Right kidney (tissue), 9 donors: ENCODE results near the gene SNX2.

Source experiments
- DNase-seq: peaks from one replicate; pipeline ENCODE4 v3.0.0-alpha.2; 2016
- long read RNA-seq, 8 donors: transcript quantifications; one replicate each; lab custom pipeline, GENCODE V29; 2026

Gene SNX2, protein sequence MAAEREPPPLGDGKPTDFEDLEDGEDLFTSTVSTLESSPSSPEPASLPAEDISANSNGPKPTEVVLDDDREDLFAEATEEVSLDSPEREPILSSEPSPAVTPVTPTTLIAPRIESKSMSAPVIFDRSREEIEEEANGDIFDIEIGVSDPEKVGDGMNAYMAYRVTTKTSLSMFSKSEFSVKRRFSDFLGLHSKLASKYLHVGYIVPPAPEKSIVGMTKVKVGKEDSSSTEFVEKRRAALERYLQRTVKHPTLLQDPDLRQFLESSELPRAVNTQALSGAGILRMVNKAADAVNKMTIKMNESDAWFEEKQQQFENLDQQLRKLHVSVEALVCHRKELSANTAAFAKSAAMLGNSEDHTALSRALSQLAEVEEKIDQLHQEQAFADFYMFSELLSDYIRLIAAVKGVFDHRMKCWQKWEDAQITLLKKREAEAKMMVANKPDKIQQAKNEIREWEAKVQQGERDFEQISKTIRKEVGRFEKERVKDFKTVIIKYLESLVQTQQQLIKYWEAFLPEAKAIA
- long read RNA-seq, donor 1, transcript SNX2-201 (15 exons, 2,128 nt), result major isoform, 22 of 45 reads
- long read RNA-seq, donor 1, transcript SNX2-206 (2 exons, 484 nt), result minor isoform, 5 of 45 reads
- long read RNA-seq, donor 1, partial matches to known transcripts, result 9 of 45 reads
- long read RNA-seq, donor 1, other reads (novel, unspliced or antisense), result 8 of 45 reads
- long read RNA-seq, donor 2, transcript SNX2-201 (15 exons, 2,128 nt), result major isoform, 17 of 90 reads
- long read RNA-seq, donor 2, partial matches to known transcripts, result 61 of 90 reads
- long read RNA-seq, donor 2, other reads (novel, unspliced or antisense), result 8 of 90 reads
- long read RNA-seq, donor 3, transcript SNX2-201 (15 exons, 2,128 nt), result major isoform, 9 of 27 reads
- long read RNA-seq, donor 3, partial matches to known transcripts, result 7 of 27 reads
- long read RNA-seq, donor 3, other reads (novel, unspliced or antisense), result 5 of 27 reads
- long read RNA-seq, donor 4, transcript SNX2-206 (2 exons, 484 nt), result minor isoform, 7 of 47 reads
- long read RNA-seq, donor 4, transcript SNX2-201 (15 exons, 2,128 nt), result major isoform, 20 of 47 reads
- long read RNA-seq, donor 4, partial matches to known transcripts, result 9 of 47 reads
- long read RNA-seq, donor 4, other reads (novel, unspliced or antisense), result 7 of 47 reads
- long read RNA-seq, donor 5, transcript SNX2-201 (15 exons, 2,128 nt), result major isoform, 28 of 48 reads
- long read RNA-seq, donor 5, partial matches to known transcripts, result 6 of 48 reads
- long read RNA-seq, donor 5, other reads (novel, unspliced or antisense), result 10 of 48 reads
- long read RNA-seq, donor 6, transcript SNX2-201 (15 exons, 2,128 nt), result major isoform, 29 of 50 reads
- long read RNA-seq, donor 6, transcript SNX2-202 (6 exons, 908 nt), result minor isoform, 5 of 50 reads
- long read RNA-seq, donor 6, partial matches to known transcripts, result 6 of 50 reads
- long read RNA-seq, donor 6, other reads (novel, unspliced or antisense), result 6 of 50 reads
- long read RNA-seq, donor 7, transcript SNX2-206 (2 exons, 484 nt), result minor isoform, 7 of 205 reads
- long read RNA-seq, donor 7, transcript SNX2-201 (15 exons, 2,128 nt), result major isoform, 24 of 205 reads
- long read RNA-seq, donor 7, transcript SNX2-202 (6 exons, 908 nt), result minor isoform, 5 of 205 reads
- long read RNA-seq, donor 7, partial matches to known transcripts, result 147 of 205 reads
- long read RNA-seq, donor 7, other reads (novel, unspliced or antisense), result 19 of 205 reads
- long read RNA-seq, donor 8, transcript SNX2-201 (15 exons, 2,128 nt), result major isoform, 21 of 44 reads
- long read RNA-seq, donor 8, partial matches to known transcripts, result 12 of 44 reads
- long read RNA-seq, donor 8, other reads (novel, unspliced or antisense), result 6 of 44 reads

DNA sequence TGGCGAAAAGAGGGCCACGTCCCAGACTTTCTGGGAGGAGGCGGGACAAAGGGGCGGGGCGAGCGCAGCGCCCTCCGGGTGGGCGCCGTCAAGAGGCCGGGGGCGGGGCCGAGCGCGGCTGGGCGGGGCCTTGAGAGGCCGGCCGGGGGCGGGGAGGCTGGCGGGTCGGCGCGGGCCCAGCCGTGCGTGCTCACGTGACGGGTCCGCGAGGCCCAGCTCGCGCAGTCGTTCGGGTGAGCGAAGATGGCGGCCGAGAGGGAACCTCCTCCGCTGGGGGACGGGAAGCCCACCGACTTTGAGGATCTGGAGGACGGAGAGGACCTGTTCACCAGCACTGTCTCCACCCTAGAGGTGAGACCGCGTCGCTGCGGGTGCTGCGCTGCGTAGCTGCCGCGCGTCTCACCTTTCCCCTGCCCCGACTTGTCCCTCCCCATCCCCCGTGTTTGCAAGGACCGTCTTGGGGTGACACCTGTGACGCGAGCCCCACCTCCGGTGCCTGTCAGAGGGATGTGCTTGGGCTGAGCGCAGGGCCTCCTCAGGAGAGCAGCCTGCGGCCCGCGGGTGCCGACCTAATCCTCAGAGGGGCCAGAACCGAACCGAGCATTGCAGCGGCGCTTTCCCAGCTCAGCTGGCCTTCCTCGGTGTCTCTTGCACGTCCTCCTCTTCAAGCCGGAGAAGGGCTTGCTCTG lies at the start of gene SNX2:
TSS of gene SNX2 (plus strand) at position 220 of the 689 bp plus-strand sequence. CDS start at position 244, 24 bp downstream.
- peak; percentile 92 for DNase-seq

DNA sequence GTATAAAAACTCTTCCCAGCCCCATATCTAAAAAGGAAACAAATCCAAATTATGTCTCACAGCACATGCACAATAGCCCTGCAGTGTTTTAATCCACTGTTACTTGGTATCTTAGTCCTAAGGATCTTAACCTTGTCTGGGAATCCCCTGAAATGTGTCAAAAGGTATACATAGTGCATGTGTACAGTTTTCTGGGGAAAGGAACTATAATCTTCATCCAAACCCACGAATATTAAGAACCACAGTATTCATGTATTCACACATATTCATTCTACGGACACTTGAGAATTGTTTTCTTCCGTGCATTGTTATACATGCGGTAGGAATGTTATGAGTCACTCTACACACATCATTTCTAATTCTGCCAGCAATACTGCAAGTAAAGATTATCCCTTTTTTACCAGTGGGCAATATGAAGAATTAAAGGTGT lies 47.8 kb upstream of the SNX2 start:
- no peak for DNase-seq

DNA sequence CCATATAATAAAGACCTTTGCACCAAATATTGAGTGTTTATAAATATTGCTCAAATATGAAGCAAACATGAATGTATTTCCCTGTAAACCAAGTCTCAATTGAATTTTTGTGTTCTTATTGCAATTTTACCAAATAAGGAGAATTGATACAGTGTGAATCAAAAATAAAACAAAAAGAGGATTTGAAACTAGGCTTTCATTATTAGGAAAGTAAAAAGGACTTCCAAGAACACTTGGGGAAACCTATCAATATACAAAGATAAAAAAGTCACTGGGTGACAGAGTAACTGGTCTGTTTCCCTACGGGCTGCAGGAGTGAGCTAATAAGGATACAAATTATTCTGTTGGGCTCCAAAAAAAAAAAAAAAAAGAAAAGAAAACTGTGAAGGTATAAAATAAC lies 44.8 kb upstream of the SNX2 start:
- no peak for DNase-seq

DNA sequence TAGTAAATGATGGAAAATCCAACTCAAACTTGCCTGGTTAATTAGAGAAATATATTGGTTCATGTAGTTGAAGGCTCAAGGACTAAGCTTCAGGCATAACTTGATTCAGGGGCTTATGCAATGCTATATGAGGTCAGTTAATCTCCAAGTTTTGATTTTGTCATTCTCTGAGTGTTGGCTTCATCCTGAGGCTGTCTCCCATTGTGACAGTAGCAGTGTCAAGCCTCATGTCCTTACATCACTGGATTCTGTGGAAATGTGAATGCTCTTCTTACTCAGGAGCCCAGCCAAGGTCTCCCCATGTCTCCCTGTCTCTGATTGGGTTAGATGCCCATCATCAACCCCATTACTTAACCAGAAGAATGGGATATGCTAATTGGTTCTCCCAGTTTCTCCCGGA lies 44.4 kb upstream of the SNX2 start:
- no peak for DNase-seq

DNA sequence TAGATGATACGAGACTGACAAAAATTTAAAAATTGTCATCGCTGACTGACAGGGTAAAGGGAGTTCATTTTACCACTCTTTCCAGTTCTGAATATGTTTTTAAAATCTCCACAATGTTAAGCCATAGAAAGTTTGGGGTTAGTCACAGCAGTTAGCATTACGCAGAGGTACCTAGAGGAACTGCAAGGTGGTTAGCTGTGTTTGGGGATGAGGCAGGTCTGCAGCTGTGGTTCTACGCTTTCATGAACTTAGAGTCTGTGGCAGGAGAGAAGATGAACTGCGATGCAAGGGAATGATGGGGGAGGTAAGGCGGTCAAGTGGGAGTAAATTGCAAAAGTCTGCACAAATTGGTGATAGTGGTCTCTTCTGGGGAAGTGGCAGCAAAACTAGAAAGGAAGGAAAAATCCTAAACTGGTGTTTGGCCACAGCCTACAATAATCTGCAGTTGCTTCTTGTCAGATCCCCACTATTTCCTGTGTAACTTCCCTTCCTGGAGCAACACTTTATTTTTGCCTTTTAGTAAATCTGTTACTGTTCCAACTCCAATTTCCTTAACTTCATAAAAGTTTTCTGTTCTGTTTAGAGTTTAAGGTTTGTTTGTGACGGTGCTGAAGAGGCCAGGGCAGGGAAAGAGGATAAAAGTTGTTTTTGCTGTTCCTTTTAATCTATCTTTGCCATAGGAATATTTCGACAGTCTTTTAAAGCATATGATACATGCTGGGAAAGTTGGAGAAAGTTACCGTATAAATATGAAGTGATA lies 38.6 kb upstream of the SNX2 start:
- DNase-seq, result no peak

DNA sequence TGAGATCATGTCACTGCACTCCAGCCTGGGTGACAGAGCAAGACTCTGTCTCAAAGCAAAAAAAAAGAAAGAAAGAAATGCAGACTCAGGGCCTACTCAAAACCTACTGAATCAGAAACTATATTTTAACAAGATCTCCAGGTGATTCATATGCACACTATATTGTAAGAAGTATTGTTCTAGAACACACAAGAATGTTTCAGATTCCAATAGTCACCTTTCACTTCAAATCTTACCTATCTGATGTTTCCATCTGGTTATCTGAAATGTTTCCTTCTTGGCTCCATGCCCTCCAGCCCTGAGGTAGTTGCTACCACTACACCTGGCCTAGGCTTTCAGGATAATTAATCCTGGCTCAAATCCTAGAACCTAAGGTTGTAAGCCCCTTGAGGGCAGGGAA lies 36.8 kb upstream of the SNX2 start:
- DNase-seq, result no peak

DNA sequence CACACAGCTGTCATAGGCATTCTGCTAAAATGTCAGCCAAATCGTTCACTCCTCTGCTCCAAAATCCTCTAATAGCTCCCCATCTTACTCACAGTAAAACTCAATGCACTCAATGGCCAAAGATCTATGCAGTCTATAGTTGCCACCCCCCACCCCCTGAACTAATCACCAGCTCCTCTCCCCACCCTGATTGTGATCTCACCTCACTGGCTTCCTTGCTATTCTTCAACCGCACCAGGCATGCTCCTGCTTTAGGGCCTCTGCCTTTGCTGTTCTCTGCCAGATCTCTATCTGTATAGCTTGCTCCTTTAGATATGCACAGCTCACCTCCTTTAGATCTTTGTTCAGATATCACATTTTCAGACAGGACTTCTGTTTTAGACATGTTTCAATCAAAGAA lies 33.2 kb upstream of the SNX2 start:
- DNase-seq, result no peak

DNA sequence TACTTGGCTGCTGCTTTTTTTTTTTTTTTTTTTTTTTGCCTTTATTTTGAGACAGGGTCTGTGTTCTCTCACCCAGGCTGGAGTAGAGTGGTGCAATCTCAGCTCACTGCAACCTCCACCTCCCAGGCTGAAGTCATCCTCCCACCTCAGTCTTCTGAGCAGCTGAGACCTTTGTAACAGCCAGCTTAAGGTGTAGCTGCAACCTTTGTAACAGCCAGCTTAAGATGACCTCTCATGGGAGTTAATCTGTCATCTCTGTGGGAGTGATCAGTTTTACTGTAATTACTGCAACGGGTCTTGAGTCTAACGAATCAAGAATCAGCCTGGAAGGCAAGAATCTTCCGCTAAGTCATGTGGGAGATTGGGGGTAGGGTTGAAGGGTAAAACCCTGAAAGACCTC lies 31.6 kb upstream of the SNX2 start:
- no peak for DNase-seq

DNA sequence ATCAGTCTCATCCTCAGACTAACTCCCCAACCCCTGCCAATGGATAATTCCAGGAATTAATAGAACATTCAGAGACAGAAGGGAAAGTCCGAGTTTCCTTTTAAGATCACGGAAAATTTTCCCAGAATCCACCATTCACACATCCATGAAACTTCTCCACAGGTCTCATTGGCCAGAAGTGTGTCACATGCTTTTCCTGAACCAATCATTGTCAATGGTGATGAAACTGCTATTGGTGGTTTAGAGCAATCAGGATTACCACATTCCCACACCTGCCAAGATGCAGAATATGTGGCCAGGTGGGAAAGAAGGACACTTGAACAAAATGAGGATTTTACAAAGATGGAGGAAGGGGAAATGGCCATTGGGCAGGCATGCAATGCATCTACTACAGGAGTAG lies 29.3 kb upstream of the SNX2 start:
- no peak for DNase-seq

DNA sequence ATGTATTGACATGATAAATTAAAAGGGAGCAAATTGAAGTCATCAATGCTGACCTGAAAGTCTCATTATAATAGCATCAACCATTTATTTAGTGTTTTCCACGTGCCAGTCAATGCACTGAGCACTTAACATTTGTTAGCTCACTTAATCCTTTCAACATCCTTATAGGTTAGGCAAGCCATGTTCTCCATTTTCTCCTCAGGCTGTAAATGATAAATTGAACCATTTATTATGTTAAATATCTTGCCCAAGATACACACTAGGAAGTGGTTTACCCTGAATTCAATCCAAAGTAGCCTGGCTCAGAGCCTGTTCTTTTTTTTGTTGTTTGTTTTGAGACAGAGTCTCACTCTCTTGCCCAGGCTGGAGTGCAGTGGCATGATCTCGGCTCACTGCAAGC lies 25.0 kb upstream of the SNX2 start:
- DNase-seq, result no peak

DNA sequence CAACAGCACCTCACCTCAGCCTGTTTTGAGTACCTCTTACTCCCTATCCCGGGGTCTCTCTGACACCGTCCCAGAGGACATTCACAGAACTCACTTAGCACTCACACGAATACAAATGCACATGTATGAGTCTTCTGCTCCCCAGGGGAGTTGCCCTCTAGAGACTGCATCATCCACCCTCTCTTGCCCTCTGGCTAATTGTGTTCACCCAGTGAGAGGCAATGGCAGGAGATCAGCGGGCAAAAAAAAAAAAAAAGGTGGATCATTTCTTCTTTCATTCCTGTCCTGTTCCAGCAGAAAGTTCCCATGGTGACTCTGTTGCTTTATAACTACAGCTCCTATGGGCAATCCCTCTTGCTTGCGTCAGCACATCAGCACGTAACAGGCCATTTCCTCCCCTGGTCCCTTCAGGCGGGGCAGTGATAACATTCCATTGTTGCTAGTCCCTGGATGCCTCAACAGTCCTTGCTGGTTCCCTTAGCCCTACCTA lies 23.5 kb upstream of the SNX2 start:
- DNase-seq, result no peak

DNA sequence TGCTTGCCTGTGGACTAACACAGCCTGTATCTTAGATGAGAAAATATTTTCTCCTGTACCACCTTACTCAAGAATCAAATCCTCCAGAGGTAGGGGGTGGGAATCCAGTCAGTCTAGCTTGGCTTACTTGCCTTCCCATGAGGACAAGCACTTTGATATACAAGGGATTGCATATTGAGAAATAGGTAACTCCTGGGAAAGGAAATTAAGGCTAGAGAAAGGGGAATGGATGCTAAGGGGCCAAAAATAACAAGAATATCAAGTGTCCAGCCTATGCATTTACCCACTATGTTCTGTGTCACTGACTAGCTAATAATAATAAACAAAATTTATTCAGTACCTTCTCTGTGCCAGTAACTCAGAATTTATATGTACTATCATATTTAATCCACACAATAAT lies 21.4 kb upstream of the SNX2 start:
- DNase-seq, result no peak

DNA sequence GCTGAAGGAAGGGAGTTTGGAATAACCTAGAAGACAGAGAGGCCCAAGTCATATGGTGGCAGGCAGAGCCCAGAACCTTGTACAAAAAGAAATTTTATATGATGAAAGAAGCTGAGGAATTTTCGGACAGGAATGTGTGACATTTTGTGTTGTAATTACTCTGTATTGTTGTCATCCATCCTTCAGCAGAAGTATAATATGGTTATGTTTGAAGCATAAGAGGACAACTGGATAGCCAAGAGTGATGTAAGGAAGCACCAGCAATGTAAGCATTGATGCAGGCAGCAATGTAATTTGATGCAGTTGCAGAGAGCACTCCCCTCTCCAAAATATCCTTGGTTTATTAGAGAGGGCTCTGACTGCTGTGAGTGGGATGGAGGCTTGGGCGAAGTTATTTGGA lies 19.1 kb upstream of the SNX2 start:
- no peak for DNase-seq

DNA sequence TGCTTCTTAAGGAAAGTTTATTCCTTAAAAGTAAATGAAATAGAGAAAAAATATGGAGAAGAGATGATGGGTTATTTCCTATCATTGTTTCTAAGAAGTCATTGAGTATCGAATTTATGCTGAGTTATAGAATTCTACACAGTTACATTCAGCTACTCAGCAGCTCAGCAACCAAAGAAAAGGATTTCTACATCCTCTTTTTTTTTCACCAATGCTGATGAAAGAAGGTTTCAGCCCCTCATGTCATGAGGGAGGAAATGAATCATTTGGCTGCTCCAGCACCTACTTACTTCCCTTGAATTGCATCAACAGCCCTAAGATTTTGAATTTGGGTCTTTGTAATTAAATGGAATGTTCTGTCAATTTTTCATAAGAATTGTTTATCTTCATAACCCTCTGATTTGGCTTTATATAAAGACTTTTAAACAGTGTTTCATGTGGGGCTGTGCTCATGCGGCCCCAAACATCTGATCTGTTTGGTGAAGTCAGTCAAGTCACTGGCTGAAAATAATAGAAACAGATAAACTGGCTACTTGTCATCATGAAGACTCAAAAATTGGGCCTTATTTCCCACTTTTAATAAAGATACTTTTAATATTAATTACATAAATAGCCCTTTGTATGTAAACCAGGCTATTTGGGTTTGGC lies 18.5 kb upstream of the SNX2 start:
- no peak for DNase-seq

DNA sequence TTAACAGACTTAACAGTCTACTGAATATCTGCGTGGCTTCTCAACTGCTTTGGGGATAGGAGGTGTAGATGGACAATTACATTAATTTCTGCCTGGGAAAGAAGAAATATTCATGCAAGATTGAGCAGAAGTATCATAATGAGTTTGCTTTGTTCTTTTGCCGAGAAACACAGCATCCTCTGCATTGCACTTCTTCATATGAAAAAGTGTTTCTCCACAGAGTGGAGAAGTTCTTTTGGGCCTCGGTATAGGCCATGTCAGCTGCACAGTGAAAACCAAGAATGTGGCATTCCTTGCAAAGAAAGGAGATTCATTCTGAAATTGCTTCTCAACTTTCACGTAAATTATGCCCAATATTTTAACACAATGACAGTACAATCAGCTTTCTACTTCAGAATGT lies 17.6 kb upstream of the SNX2 start:
- DNase-seq, result no peak

DNA sequence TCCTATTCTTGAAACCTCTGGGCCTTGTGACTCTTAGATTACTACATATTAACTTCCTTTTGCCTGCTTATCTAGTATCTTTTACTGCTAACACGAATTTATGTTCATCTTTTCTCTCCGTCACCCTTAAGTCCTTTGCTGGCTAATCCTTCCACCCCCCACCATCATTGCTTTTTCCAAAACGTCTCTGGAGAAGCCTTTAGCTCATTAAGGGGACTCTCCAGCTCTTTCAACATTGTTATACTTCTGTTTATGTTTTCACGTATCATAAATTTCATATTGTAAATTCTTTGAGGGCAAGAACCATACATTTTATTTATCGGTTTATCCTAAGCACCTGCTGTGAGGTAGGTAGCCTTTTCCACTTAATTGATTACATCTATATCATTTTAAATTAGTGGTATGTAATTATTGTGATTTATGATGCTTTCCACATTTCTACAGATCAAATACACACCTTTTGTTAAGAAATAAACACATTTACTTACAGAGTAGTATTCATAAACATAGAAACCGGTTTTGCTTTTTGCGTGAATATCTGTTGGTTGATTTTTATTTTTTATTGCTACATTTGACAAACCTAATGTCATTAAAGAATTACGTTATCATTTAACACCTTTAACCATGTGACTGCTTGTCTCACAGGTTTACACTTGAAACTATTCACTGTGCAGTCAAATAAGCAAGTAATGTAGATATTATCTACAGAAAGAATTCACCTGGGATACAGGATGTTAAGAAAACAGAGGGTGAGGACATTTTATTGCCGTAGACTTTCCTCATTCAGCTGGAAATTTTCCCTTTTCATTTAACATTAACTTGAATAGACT lies 15.4 kb upstream of the SNX2 start:
- DNase-seq, result no peak

DNA sequence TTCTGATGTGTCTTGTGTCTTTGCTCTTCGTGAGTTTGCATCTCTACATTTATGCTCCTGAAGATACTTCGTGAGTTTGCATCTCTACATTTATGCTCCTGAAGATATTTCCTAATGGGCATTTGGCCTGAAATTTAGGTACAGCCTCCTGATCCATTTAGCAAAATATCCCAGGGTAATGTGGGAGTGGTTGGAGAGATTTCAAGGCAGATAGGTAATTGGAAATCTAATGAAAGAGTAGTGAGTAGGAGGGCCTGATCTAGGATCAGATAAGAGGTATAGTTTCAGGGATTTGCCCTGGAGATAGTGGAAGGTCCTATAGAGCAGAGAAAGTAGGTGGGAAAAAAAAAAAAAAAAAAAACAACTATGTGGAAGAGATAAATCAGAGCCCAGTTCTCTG lies 14.6 kb upstream of the SNX2 start:
- no peak for DNase-seq

DNA sequence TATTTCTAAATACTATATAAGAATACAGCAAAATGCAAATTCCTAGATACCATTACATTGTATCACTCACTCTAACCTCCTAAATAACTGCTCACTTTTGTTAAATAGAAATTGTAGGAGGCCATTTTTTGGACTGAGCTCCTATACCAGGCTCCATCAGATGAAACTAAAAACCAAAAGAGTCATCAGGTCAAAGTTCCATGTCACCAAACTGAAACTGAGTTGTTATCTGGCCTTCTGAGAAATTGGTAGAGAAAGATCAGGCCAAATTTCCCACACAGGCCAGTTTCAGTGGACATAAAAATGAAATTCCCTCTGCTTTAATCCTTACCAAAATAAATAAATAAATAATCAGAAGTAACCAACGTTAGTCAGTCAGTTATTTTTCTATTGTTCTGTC lies 13.8 kb upstream of the SNX2 start:
- DNase-seq, result no peak
